SIG-M5 (cell line): ENCODE results near the gene MAN1B1.

Experiments used
- DNase-seq: peaks from one replicate; lab custom pipeline; 2025; lab: John Stamatoyannopoulos, UW

MAN1B1 gene

DNA sequence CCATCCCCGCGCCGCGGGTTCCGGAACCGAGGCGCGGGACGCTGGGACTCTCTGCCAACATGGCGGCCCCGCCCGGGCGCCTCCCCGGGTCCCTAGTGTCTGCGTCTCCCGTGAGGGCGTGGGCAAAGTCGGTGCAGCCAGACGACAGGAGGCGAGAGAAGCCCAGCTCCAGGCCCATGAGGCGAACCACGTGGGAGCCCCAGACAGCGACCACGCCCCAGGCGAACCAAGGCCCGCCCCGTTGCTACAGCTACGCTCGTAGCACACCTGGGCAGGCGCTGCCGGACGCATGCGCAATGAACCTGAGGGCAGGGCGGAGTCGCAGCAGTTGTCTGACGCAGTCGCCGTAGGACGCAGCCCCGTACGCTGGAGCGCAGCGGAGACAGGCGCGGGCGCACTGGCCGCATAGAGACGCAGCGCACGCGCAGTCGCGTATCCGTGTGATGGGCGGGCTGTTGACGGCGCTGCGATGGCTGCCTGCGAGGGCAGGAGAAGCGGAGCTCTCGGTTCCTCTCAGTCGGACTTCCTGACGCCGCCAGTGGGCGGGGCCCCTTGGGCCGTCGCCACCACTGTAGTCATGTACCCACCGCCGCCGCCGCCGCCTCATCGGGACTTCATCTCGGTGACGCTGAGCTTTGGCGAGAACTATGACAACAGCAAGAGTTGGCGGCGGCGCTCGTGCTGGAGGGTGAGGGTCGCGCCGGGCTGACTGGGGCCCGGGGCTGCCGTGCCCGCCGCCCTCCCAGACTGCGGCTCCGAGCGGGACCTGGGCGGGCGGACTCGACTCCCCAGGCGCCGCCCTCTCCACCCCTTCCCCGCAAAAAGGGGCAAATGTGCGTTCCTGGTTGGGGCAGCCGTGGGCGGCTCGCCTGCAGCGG is at the start of gene MAN1B1:
TSS of gene MAN1B1 (plus strand) at position 455 of the 878 bp plus-strand sequence. CDS start at position 470, 15 bp downstream.
- peak; percentile 81 for DNase-seq

DNA sequence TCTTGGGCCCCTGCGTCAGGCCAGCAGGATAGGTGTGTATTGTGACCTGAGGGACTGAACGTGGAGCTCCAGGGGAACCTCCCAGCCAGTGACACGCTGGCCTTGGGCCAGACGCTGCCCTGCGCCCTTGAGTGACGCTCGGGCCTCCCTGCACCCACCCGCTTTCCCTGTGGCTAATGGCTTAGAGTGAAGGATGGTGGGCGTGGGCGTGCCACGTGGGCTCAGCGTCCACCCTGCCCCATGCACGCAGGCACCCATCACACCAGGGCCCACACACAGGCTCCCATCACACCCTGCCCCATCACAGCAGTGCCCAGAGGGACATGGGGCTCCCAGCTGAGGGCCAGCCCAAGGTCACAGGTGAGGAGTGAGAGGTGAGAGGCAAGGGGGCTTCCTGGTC is 49.8 kb upstream of the MAN1B1 start:
- no peak for DNase-seq

GRCh38 chr9:137037483-137037882 is 49.3 kb upstream of the MAN1B1 start:
- DNase-seq = no peak

GRCh38 chr9:137038916-137039315 is 47.9 kb upstream of the MAN1B1 start:
- no peak for DNase-seq

DNA sequence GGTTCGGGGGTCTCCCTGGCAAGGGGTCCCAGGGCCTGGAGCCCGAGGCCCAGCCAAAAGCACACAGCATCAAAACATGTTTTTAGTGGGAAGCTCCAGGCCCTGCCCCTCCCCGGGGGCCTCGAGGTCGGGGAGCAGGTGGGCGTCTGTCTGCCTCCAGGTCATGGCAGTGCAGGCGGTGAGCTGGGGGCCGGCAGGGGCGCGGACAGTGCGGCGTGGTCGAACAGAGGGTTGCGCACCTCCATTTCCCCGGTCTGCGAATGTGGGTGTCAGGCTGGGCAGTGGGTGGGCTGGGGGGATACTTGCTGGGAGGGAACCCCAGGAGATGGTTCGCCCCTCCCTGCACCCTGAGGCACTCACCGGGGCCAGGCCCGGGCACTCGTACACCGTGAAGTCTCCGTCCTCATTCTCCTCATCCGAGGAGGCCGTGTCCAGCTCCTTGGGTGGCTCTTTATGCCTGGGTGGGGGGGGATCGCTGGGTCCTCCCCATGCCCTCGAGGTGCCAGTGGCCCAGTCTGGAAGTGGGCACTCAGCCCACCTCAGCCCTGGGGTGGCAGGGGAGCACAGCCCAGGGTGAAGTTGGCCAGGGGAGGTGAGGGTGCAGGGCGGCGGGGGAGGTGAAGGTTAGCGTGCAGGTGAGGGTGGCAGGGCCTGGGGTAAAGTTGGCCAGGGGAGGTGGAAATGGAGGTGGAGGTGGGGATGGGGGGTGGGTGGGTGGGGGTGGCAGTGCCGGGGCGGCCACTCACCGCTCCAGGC is 47.0 kb upstream of the MAN1B1 start:
- no peak for DNase-seq

DNA sequence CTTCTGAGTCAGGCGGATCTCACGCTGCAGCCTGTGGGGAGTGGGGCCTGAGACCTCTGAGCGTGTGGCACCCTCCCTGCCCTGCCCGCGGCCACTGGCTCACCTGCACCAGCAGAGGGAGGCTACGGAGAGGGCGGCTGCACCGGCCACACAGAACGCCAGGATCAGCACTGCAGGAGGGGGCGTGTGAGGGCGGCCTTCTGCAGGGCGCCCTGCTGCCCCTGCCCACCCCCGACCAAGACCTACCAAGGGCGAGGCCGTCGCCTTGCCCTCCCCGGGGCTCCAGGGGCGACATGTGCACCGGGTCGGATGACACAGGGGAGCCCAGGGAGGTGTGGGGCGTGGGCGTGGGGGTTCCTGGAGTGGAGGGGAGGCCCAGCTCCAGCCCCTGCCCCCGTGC is 46.2 kb upstream of the MAN1B1 start:
- no peak for DNase-seq

DNA sequence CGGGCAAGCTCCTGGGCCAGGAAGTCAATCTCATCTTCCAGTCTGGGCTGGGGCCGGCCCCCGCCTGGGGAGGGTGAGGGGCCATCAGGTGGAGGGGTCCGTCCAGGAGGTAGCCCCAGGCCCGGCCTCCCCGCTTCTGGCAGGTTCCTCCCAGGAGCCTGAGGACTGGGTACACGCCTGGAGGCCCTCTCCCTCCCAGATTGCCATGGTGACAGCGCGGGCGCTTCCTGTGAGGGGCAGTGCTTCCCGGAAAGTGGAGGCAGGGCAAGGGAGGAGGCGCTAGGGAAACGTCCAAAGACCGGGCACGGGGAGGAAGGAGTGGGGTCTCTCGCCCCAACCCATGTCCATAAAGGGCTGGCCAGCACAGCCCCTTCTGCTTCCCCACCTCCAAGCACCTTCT is 45.7 kb upstream of the MAN1B1 start:
- no peak for DNase-seq

GRCh38 chr9:137042751-137043727 is 43.7 kb upstream of the MAN1B1 start:
- no peak for DNase-seq

GRCh38 chr9:137044037-137044436 is 42.7 kb upstream of the MAN1B1 start:
- DNase-seq = no peak

DNA sequence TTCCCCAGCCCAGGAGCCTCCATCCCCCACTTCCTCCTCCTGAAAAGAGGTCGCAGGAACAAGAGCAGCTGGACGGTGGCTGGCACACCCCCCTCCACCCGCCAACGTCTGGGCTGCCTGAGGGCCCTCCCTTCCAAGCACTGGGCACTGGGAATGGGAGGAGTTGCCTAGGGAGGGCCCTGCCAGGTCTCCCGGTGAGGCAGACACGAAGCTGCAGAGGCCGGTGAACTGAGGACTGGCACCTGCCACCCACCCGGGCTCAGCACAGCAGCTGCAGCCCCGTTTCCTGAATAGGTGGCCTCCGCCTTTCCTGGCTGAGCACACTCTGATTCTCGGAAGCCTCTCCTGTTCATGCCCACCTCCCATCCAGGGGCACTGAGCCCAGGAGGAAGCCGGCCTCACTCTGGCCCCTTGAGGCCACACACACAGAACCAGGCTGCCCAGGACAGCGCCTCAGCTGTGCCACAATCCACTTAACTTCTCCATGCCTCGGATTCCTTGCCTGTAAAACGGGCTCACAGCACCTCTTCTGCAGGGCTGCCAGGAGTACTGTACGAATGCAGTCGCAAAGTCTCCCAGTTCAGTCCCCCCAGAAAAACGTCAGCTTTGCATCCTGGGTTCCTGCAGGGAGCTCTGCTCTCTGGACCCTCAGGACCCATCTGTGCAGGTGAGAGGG is 42.1 kb upstream of the MAN1B1 start:
- no peak for DNase-seq

GRCh38 chr9:137045294-137046087 is 41.3 kb upstream of the MAN1B1 start:
- DNase-seq = no peak

DNA sequence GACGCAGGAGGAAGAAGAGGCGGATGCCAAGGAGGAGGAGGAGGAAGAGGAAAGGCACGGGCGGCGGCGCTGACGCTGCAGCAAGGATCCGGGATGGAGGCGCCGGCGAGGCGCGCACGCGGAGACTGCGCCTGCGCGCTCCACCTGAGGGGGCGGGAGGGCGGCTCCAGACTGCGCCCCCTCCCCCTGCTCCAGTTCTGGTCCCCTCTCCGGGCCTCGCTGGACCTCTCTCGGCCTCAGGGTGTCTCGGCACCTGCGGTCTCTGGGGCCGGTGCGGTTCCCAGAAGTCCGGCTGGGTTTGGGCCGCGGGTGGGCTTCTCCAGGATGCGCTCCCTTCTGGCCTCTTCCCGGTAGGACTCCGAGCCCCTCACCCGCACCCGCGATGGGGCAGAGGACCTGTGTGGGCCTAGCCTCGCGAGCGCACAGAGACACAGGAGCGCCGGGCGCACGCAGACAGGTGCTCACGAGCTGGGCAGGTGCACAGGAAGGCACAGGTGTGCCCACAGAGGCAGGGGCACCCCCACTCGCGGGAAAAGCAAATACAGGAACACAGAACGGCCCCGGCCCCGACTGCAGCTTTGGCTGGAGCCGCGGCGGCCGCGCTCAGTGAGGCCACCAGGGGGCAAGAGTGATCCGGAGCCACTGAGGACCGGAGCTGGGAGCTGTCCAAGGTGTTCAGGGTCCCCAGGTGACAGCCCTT is 40.5 kb upstream of the MAN1B1 start, which contains the start of gene NPDC1:
TSS of gene NPDC1 (minus strand) at position 90 of the 700 bp plus-strand sequence. CDS start 188 bp downstream, outside the sequence.
- no peak for DNase-seq

- no peak for DNase-seq
Observed at GRCh38 chr9:137048655-137049543, 37.9 kb upstream of the MAN1B1 start.

DNA sequence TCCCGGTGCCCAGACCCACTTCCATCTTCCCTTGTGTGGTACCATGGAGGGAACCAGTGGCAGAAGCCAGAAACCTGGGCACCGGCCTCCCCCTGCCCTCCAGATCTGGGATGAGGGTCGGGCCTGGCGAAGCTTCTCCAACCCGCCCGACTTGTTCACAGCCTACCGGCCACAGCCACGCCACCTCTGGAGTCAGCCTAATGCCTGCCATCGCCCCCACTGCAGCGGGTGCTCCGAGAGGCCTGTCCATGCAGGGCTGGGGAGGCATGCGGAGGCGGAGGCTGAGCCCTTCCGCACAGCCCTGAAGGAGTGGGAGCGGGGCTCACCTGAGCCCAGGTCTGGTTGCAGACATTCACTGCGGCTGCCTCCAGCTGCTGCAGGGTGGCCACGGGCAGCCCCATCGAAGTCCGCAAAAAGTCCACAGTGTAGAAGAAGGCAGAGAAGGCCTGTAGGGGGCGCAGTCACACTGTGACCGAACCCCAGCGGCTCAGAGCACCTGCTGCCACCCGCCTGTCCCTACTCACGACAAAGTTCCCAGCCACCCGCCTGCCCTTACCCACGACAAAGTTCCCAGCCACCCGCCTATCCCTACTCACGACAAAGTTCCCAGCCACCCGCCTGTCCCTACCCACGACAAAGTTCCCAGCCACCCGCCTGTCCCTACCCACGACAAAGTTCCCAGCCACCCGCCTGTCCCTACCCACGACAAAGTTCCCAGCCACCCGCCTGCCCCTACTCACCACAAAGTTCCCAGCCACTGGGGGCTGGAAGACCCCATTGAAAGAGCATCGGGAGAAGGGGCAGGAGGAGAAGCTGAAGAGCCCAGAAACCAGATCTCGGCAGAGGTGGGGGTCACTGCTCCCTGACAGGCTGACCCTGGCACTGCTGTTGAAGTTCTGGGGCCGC is 37.0 kb upstream of the MAN1B1 start:
- no peak for DNase-seq

- no peak for DNase-seq
Observed at GRCh38 chr9:137050570-137050969, 36.2 kb upstream of the MAN1B1 start.

DNA sequence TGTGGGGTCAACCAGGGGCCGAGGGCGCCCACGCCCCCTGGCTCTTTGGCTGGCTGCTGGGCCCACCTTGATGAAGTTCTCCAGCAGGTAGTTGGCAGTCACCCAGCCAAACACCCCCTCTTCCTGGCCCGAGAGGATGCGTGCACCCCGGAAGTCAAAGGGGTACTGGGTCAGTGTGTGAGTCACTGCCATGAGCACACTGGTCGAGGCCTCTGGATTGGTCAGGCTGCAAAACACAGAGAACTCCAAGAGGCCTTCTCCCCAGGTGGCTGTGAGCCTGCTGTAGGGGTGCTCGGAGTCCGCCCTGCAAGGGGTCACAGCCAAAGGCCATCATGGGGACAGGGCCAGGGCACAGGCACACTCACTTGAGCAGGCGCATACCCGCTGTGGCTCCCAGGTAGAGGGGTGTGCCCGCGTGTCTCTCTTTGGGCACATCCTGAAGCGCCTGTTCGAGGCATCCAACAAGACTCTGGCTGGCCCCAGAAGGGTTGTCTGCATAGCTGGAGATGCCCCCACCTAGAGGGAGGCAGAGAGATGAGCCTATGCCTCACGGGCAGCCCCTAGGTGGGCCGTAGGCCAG is 35.5 kb upstream of the MAN1B1 start:
- DNase-seq = no peak

GRCh38 chr9:137052293-137052692 is 34.5 kb upstream of the MAN1B1 start:
- DNase-seq = no peak
